T-helper 1 cell treated with Interleukin-12 subunit alpha and Interleukin-12 subunit beta and Interleukin-4 antibody, amounts not matched to agents 30 μg/mL and 1 μg/mL, for 36 hours (primary cell): ENCODE measurements around the gene PLPPR3.
A peak's percentile ranks its signal among the peaks of the same experiment; 100 is the strongest.
"Not testable (repeated sequence)": the region's sequence is repeated elsewhere in the genome, so short reads cannot be mapped to it uniquely, and the experiment has no call there.

Experiments used
- H3K27ac Mint-ChIP-seq: one replicate; pipeline ENCODE4 v1.8.0; 2021; ENCODE audit warnings: mild to moderate bottlenecking, mixed read lengths
- H3K27me3 Mint-ChIP-seq: one replicate; pipeline ENCODE4 v1.8.0; 2021; ENCODE audit warnings: low read depth, mixed read lengths
- H3K36me3 Mint-ChIP-seq: one replicate; pipeline ENCODE4 v1.8.0; 2021; ENCODE audit warnings: low read depth, mixed read lengths
- H3K4me1 Mint-ChIP-seq: one replicate; pipeline ENCODE4 v1.8.0; 2021; ENCODE audit warnings: low read depth, mixed read lengths
- H3K4me3 Mint-ChIP-seq: one replicate; pipeline ENCODE4 v1.8.0; 2021; ENCODE audit warnings: mild to moderate bottlenecking, moderate library complexity, mixed read lengths
- H3K9me3 Mint-ChIP-seq: one replicate; pipeline ENCODE4 v1.8.0; 2021; ENCODE audit warnings: mixed read lengths

PLPPR3 gene

DNA sequence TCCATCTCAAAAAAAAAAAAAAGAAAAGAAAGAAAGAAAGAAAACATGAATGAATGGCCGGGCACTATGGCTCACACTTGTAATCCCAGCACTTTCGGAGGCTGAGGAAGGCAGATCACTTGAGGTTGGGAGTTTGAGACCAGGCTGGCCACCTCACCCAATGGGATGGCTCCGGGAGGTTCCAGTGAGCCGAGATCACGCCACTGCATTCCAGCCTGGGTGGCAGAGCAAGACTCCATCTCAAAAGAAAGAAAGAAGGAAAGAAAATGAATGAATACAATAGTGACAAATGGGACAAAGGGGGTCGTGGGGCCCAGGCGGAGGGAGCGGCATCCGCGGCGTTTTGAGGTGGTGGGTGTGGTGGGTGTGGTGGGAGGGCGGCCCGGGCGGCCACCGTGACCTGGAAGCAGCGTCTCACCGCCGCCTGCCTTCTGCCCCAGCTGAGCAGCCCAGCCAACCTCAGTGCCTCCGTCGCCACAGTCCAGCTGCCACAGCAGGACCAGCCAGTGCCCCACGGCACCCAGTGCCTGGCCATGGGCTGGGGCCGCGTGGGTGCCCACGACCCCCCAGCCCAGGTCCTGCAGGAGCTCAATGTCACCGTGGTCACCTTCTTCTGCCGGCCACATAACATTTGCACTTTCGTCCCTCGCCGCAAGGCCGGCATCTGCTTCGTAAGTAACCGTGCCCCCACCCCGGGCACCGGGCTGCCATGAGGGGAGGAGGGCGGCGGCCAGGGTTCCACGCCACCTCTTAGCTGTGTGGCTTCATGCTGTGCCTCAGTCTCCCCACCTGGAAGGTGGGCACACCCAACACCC, 24.2 kb upstream of the PLPPR3 start:
- no peaks in the 10 kb centered on the region for H3K36me3 Mint-ChIP-seq
- peaks cover 2% of the 10 kb centered on the region for H3K4me1 Mint-ChIP-seq
- H3K9me3 Mint-ChIP-seq: no peaks in the 10 kb centered on the region
- no peak overlapping the region for H3K4me3 Mint-ChIP-seq
- H3K27ac Mint-ChIP-seq: no peak overlapping the region
- peaks cover 17% of the 10 kb centered on the region for H3K27me3 Mint-ChIP-seq

DNA sequence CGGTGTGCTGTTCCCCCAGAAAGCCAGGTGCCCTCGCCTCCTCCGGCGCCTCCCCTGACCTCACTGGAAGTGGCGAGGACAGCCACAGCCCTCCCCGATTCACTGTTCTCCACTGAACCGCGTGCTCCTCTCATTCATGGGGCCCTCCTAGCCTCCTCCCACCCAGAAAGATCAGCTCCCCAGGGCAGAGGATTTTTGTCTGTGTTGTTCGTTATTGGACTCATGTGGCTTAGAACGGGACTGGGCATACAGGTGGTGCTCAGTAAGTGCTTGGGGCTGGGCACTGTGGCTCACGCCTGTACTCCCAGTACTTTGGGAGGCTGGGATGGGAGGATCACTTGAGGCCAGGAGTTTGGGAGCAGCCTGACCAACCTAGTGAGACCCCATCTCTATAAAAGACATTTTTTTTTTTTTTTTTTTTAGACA, 22.8 kb upstream of the PLPPR3 start:
- peaks cover 17% of the 10 kb centered on the region for H3K27me3 Mint-ChIP-seq
- no peaks in the 10 kb centered on the region for H3K36me3 Mint-ChIP-seq
- H3K27ac Mint-ChIP-seq: peak overlapping the region; percentile 49
- no peak overlapping the region for H3K4me3 Mint-ChIP-seq
- H3K4me1 Mint-ChIP-seq: peaks cover 2% of the 10 kb centered on the region
- H3K9me3 Mint-ChIP-seq: no peaks in the 10 kb centered on the region

DNA sequence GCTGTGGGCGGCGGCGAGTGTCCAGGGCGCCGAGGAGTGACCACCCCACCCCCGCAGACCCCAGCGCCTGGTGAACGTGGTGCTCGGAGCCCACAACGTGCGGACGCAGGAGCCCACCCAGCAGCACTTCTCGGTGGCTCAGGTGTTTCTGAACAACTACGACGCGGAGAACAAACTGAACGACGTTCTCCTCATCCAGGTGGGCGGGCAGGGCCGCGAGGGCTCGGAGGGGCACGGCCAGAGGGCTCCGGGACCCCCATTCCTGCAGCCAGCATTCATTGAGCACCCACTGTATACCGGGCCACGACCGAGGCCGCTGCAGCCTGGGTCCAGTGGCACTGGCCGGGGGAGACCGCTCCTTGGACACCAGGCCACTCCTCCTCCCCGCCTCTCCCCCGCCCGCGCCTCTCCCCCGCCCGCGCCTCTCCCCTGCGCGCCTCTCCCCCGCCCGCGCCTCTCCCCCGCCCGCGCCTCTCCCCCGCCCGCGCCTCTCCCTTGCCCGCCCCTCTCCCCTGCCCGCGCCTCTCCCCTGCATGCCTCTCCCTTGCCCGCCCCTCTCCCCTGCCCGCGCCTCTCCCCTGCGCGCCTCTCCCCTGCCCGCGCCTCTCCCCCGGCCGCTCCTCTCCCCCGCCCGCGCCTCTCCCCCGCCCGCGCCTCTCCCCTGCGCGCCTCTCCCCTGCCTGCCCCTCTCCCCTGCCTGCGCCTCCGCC, 22.2 kb upstream of the PLPPR3 start:
- H3K36me3 Mint-ChIP-seq: no peaks in the 10 kb centered on the region
- H3K27me3 Mint-ChIP-seq: peaks cover 17% of the 10 kb centered on the region
- peaks cover 2% of the 10 kb centered on the region for H3K4me1 Mint-ChIP-seq
- no peak overlapping the region for H3K4me3 Mint-ChIP-seq
- no peaks in the 10 kb centered on the region for H3K9me3 Mint-ChIP-seq
- no peak overlapping the region for H3K27ac Mint-ChIP-seq

DNA sequence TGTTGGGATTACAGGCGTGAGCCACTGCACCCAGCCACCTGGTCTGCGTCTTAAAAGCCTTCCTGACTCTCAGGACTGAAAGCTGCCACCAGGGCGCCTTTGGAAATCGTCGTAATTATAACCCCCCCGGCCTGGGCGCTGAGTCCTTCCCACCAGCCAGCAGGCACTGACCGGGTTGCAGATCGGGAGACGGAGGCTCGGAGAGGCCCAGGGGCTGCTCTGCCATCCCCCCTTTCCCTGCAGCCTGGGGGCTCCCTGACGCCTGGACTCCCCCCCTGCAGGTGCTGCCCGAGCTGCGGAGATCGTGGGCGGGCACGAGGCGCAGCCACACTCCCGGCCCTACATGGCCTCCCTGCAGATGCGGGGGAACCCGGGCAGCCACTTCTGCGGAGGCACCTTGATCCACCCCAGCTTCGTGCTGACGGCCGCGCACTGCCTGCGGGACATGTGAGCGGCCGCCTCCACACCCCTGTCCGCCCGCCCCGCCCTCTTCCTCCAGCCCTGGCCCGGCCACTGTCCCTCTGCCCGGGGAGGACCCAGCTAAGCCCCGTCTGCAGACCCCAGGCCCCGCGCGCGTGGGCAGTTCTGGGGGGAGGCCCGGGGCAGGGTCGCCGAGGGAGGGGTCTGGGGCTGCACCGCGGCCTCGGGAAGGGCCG, 21.6 kb upstream of the PLPPR3 start:
- Mint-ChIP-seq H3K9me3 (no peaks in the 10 kb centered on the region), H3K4me3 (no peak overlapping the region), H3K27me3 (peaks cover 17% of the 10 kb centered on the region), H3K36me3 (no peaks in the 10 kb centered on the region), H3K27ac (no peak overlapping the region), H3K4me1 (peaks cover 2% of the 10 kb centered on the region)

DNA sequence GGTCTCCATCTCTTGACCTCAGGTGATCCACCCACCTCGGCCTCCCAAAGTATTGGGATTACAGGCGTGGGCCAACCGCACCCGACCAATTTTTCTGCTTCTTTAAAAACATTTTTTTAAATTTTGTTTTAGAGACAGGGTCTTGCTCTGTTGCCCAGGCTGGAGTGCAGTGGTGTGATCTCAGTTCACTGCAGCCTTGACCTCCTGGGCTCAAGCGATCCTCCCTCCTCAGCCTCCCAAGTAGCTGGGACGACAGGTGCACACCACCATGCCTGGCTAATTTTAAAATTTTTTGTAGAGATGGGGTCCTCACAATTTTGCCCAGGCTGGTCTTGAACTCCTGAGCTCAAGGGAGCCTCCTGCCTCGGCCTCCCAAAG, 21.0 kb upstream of the PLPPR3 start:
- peaks cover 17% of the 10 kb centered on the region for H3K27me3 Mint-ChIP-seq
- H3K27ac Mint-ChIP-seq, H3K4me1 Mint-ChIP-seq, H3K4me3 Mint-ChIP-seq, H3K36me3 Mint-ChIP-seq, H3K9me3 Mint-ChIP-seq: not testable (repeated sequence)

DNA sequence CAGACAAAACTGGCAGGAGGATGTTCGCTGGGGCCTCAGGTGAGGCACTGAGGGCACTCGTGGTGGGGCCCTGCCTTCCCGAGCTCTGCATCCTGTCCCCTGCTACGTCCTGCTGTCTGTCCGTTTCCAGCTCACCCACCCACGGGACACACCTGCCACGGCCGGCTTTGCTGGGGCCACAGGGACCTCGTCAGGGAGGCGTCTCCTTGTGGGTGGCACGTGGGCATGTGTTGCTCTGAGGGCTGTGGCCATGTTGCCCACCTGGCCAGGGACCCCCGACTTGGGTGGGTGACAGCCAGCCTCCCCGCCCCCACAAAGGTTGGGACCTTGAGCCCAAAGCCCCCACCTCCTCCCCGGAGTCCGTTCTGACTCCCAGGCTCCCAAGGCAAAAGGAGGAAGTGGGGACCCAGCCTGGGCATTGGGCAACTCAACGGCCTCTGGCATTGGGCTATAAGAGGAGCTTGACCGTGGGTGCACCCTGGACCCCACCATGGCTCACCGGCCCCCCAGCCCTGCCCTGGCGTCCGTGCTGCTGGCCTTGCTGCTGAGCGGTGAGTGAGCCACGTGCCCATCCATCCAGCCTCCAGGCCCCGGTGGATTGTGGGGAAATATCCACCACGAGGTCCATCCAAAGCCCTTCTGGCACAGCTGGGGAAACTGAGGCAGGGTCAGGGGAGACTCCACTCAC, 18.9 kb upstream of the PLPPR3 start, which contains the start of gene PRTN3:
Gene PRTN3, plus strand, starts transcription at position 481 of the 688 bp plus-strand sequence. Its CDS starts 10 bp downstream, at position 491.
- no peaks in the 10 kb centered on the region for H3K9me3 Mint-ChIP-seq
- no peak within 1 kb of the TSS for H3K27ac Mint-ChIP-seq
- no peak within 1 kb of the TSS for H3K4me3 Mint-ChIP-seq
- H3K27me3 Mint-ChIP-seq: peaks cover 18% of the 10 kb centered on the region
- no peaks in the 10 kb centered on the region for H3K4me1 Mint-ChIP-seq
- H3K36me3 Mint-ChIP-seq: no peaks in the 10 kb centered on the region

DNA sequence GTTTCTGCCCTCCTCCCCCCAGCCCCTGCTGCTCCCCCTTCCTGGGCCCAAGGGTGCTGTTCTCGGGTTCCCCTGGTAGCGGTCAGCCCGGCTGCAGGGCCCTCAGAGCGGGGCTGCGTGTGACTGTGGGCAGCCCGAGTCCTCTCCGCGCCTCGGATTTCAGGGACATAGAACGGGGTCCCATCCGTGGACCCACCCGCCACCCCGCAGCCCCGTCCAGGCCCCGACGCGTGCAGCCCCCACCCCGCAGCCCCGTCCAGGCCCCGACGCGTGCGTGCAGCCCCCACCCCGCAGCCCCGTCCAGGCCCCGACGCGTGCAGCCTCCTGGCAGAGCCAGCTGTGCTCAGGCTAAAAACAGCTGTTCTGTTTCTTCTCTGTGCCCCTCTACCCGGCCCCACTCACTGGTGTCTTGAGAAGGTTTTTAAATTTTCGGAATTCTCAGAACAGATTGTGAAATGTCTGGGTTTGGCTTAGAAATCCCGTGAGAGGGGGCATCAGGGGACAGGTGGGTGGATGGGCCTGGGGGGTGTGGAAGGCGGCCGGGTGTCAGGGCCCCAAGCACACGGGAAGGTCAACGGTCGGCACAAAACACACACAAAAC, 13.6 kb upstream of the PLPPR3 start:
- Mint-ChIP-seq H3K9me3 (no peaks in the 10 kb centered on the region), H3K4me3 (no peak overlapping the region), H3K36me3 (no peaks in the 10 kb centered on the region), H3K4me1 (no peaks in the 10 kb centered on the region), H3K27ac (no peak overlapping the region), H3K27me3 (peaks cover 6% of the 10 kb centered on the region)

DNA sequence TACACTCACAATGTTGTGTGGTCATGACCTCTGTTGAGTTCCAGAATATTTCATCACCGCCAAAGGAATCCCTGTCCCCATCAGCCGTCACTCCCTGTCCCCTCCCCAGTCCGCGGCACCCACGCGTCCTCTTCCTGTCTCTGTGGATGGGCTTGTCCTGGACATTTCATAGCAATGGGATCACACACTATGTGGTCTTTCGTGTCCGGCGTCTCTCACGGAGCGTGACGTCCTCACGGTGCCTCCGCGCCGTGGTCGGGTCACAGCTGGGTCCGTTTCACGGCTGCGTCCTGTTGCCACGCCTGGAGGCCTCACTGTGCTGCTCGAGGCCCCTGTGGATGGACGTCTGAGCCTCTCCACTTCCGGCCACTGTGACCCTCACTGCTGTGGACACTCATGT, 12.5 kb upstream of the PLPPR3 start:
- no peak overlapping the region for H3K27ac Mint-ChIP-seq
- no peak overlapping the region for H3K4me3 Mint-ChIP-seq
- no peaks in the 10 kb centered on the region for H3K4me1 Mint-ChIP-seq
- peaks cover 6% of the 10 kb centered on the region for H3K27me3 Mint-ChIP-seq
- H3K9me3 Mint-ChIP-seq: no peaks in the 10 kb centered on the region
- no peaks in the 10 kb centered on the region for H3K36me3 Mint-ChIP-seq

DNA sequence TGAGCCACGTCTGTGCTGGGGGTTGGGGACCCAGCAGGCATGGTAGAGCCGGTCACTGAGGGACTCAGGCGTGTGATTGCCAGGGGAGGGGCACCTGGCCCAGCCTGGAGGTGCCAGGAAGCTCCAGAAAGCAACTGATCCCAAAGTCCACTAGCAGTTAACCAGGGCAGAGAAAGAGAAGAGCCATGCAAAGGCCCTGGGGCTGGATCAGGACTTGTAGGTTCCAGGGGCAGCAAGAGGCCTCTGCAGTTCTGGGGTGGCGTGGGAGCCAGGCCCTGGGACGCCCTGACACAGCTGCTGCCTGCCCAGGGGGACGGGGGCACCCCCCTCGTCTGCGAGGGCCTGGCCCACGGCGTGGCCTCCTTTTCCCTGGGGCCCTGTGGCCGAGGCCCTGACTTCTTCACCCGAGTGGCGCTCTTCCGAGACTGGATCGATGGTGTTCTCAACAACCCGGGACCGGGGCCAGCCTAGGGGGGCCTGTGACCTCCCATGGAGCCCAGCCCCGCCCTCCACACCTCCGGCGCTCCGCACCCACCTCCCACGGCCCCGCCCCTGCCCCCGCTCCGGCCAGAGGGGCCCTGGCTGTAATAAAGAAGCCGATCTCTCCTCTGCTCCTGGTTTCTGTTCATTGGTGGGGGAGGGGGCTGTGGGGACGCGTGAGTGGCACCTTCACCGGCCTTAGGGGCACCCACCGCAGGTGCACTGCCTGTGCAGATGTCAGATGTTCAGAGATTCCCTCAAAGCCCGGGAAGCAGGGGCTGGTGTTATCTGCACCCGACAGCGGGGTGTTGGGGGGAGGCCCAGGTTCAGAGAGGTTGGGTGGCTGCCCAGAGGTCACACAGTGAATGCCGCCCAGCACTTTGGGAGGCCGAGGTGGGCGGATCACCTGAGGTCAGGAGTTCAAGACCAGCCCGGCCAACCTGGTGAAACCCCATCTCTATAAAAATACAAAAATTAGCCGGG, 9.9 kb upstream of the PLPPR3 start:
- Mint-ChIP-seq H3K27me3 (peaks cover 6% of the 10 kb centered on the region), H3K4me1 (no peaks in the 10 kb centered on the region), H3K36me3 (no peaks in the 10 kb centered on the region), H3K4me3 (no peak overlapping the region), H3K27ac (no peak overlapping the region), H3K9me3 (no peaks in the 10 kb centered on the region)

DNA sequence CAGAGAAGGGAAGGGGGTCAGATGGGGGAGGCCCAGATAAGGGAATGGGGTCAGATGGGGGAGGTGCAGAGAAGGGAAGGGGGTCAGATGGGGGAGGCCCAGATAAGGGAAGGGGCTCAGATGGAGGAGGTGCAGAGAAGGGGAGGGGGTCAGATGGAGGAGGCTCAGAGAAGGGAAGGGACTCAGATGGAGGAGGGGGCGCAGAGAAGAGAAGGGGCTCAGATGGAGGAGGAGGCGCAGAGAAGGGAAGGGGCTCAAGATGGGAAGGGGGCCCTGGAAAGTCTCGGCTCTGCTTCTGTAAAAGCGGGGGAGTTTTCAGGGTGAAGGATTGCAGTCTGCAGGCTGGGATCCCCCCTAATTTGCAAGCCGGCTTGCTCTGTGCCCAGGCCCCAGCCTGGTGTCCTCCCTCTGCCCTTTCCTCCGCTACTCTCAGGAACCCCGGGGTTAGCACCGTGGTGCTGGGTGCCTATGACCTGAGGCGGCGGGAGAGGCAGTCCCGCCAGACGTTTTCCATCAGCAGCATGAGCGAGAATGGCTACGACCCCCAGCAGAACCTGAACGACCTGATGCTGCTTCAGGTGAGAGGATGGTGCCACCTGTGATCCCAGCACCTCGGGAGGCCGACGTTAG, 7.5 kb upstream of the PLPPR3 start:
- no peak overlapping the region for H3K27ac Mint-ChIP-seq
- no peaks in the 10 kb centered on the region for H3K9me3 Mint-ChIP-seq

DNA sequence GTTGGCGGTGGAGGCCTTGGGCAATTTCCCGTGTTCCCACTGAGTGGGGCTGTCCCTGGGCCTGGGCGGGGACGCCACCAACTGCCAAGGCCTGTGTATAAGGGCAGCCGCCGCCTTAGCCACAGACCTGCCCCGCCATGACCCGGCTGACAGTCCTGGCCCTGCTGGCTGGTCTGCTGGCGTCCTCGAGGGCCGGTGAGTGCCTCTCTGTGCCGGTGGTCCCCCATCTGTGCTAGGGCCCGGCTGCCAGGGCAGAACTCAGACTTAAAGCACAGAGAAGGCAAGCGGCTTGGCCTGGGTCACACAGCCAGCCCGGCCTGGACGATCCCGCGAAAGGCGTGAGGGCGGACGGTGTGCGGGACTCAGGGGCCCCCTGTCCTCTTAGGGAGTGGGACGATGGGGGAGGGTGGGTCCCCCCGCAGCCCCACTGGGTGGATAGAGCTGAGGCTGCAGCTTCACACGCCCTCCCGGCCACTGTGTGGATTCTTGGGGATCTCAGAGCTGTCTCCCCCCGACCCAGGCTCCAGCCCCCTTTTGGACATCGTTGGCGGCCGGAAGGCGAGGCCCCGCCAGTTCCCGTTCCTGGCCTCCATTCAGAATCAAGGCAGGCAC, 6.1 kb upstream of the PLPPR3 start, which contains the start of gene AZU1:
Gene AZU1, plus strand, starts transcription at position 128 of the 612 bp plus-strand sequence. Its CDS starts 10 bp downstream, at position 138.
- H3K4me1 Mint-ChIP-seq: no peaks in the 10 kb centered on the region
- no peaks in the 10 kb centered on the region for H3K9me3 Mint-ChIP-seq
- no peaks in the 10 kb centered on the region for H3K36me3 Mint-ChIP-seq
- H3K4me3 Mint-ChIP-seq: no peak within 1 kb of the TSS
- no peak within 1 kb of the TSS for H3K27ac Mint-ChIP-seq
- peaks cover 12% of the 10 kb centered on the region for H3K27me3 Mint-ChIP-seq

More for the DNA sequence above, 7.5 kb upstream of the PLPPR3 start:
- no peaks in the 10 kb centered on the region for H3K4me1 Mint-ChIP-seq
- no peaks in the 10 kb centered on the region for H3K36me3 Mint-ChIP-seq
- H3K4me3 Mint-ChIP-seq: no peak overlapping the region
- H3K27me3 Mint-ChIP-seq: no peaks in the 10 kb centered on the region

DNA sequence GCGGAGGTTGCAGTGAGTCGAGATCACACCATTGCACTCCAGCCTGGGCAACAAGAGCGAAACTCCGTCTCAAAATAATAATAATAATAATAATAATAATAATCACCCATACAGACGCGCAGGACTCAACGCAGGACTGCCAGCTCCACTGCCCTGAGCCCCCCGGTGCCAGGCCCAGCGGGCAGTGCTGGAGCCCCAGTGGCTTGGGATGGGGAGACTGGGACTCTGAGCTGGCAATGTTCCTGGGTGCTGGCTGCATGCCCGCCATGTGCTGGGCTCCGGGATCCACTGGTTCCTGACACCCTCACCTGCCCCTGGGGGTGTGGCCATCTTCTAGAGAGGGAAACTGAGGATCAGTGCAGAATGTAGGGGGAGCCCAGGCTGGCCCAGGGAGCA, 5.6 kb upstream of the PLPPR3 start:
- Mint-ChIP-seq H3K27me3 (peaks cover 15% of the 10 kb centered on the region), H3K27ac (no peak overlapping the region), H3K4me1 (no peaks in the 10 kb centered on the region), H3K4me3 (no peak overlapping the region), H3K36me3 (no peaks in the 10 kb centered on the region), H3K9me3 (no peaks in the 10 kb centered on the region)
